Endometrial microvascular endothelial cells (primary cell): ENCODE measurements around the gene SREBF2. TPM values are rescaled to one million over a fixed set of nuclear protein-coding genes. Genes with fewer than 3 reads are reported as not detected.
"Not testable (repeated sequence)": the region's sequence is repeated elsewhere in the genome, so short reads cannot be mapped to it uniquely, and the experiment has no call there.

Source experiments
- in situ Hi-C: cut with HindIII; loops from 2 replicates; pipeline ENCODE4 v1.10.0; 2017; ENCODE audit warnings: low sequenced_read_pairs, low pct_unique_long_range_greater_than_20kb; ENCODE audit errors: inconsistent ontology term
- total RNA-seq: library from RNA; depleted of rRNA; stranded (reverse); fragments of >200 nt; gene quantifications from one replicate; pipeline ENCODE4 v1.2.3, GENCODE V29; 2015; ENCODE audit errors: inconsistent ontology term

Gene SREBF2
- total RNA-seq, 1 donor from 2014 or later: 31.7 TPM

DNA sequence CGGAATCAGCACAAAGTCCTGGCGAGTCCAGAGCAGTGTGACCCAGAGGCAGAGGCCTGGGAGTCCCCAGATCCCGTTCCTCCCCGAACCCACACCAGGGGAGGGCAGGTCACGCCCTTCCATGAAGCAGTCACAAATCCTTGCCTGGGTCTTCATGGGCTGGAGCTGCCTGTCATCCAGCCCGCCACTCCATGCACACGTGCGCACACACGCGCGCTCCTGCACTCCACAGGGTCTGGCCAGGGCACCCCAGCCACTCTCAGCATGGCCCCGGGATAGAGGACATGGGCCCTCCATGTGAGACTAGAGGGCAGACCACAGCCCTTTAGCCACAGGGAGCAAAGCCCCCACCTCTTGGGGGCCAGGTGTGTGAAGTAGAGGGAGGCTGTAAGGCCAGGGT, 99.4 kb downstream of the SREBF2 start:
- in situ Hi-C loops: no loop called here

GRCh38 chr22:41933411-41934177, 100.7 kb downstream of the SREBF2 start:
- in situ Hi-C loops: no loop called here

- in situ Hi-C loops: no loop called here
Observed at GRCh38 chr22:41934284-41935014, 101.5 kb downstream of the SREBF2 start.

GRCh38 chr22:41935015-41935351, 102.1 kb downstream of the SREBF2 start:
- in situ Hi-C loops: no loop called here

GRCh38 chr22:41935509-41935908, 102.6 kb downstream of the SREBF2 start:
- in situ Hi-C loops: no loop called here

GRCh38 chr22:41936894-41937169, 103.9 kb downstream of the SREBF2 start:
- in situ Hi-C loops: no loop called here

DNA sequence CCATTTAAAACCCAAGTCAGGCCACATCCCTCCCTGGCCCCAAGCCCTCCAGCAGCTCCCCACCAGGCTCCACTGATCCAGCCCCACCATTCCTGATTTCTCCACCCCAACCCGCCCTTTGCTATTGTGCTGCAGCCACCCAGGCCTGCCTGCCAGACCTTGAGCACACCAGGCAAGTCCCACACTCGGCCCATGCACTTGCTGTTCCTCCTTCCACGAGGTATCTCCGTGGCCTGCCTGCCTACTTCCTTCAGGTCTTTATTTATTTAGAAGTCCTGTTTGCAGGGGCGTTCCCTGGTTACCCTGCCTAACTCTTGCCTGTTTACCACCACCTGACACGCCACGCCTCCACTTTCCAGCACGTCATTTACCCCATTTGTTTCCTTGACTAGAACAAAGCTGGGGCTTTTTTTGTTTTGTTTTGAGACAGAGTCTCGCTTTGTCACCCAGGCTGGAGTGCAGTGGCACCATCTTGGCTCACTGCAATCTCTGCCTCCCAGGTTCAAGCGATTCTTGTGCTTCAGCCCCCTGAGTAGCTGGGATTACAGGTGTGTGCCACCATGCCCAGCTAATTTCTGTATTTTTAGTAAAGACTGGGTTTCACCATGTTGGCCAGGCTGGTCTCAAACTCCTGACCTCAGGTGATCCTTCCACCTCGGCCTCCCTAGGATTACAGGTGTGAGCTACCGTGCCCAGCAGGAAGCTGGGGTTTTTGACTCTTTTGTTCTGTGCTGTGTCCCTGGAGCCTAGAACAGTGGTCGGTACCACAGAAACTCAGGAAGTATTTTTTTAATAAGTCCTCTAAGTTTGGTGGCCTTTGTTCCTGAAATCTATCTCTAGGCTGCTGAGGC, 107.3 kb downstream of the SREBF2 start:
- in situ Hi-C loops: no loop called here

GRCh38 chr22:41940832-41941765, 108.2 kb downstream of the SREBF2 start:
- in situ Hi-C loops: no loop called here

GRCh38 chr22:41943661-41944209, 110.8 kb downstream of the SREBF2 start:
- in situ Hi-C loops: no loop called here

GRCh38 chr22:41946629-41947423, 113.9 kb downstream of the SREBF2 start, which contains the start of gene CENPM:
CENPM (minus strand) TSS chr22:41947152; CDS start chr22:41947076, 76 bp downstream.
- in situ Hi-C loops: no loop called here

GRCh38 chr22:41947424-41948080, 114.6 kb downstream of the SREBF2 start:
- in situ Hi-C loops: no loop called here

- in situ Hi-C loops: no loop called here
Observed at GRCh38 chr22:41948142-41948541, 115.2 kb downstream of the SREBF2 start.

DNA sequence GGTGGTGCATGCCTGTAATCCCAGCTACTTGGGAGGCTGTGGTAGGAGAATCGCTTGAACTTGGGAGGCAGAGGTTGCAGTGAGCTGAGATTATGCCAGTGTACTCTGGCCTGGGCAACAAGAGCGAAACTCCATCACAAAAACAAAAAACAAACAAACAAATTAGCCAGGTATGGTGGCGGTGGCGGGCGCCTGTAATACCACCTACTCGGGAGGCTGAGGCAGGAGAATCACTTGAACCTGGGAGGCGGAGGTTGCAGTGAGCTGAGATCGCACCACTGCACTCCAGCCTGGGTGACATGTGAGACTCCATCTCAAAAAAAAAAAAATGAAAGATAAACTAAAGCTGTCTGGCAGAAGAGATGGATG, 116.0 kb downstream of the SREBF2 start:
- in situ Hi-C loops: not testable (repeated sequence)

DNA sequence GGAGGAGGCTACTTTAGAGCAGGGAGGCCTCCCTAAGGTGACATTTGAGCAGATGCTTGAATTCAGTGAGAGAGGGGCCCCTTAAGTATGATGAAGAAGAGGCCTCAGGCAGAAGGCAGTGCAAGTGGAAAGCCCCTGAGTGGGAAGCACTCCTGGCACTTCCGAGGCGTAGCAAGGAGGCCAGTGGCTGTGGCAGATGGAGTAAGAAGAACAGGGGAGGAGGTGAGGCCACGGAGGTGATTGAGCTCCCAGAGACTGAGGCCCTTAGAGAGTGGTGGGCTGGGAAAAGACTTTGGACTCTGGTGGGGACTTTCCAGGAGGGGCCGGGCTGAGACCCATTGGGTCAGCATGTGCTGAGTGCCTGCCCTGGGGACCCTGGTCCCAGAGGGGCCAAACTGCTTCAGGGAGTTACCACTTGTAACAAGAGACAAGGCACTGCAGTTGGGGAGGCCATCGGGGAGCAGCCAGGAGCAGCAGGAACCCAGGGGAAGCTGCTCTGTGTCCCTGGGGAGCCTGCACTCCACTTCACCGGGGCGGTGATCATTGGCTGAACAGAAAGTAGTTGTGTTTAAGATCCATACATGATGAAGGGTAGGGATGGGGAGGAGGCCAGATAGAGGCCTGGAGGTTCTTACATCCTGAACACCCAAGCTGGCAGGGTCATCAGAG, 116.5 kb downstream of the SREBF2 start:
- in situ Hi-C loops: no loop called here

DNA sequence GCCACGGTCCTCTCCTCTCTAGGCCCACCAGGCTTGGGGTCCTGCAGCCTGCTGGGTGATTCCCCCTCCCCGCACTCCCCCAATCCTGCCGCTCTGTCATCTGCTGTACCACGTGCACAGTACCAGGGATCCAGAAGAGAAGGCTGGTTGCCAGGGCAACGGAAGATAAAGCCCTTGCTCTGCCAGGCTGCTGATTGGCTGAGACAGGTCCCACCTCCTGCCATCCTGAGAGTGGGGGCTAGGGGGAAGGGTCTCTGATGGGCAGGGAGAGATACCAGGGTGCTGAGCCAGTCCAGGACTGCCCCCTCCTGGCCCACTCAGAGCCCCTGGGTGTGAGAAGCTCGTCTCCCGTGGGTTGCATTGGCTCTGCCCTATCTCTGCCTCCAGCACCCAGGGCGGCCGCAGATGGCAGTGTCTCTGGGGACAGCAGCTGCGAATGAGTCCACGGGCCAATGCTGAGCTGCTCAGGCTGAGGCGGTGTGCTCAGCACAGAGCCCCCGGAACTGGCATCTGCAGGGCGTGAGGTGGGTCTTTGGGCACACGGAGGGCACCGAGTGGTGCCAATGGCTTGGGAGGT, 119.1 kb downstream of the SREBF2 start, which contains the start of gene SMIM45:
SMIM45 (plus strand) TSS at position 253 of the 577 bp plus-strand sequence.
- in situ Hi-C loops: no loop called here

DNA sequence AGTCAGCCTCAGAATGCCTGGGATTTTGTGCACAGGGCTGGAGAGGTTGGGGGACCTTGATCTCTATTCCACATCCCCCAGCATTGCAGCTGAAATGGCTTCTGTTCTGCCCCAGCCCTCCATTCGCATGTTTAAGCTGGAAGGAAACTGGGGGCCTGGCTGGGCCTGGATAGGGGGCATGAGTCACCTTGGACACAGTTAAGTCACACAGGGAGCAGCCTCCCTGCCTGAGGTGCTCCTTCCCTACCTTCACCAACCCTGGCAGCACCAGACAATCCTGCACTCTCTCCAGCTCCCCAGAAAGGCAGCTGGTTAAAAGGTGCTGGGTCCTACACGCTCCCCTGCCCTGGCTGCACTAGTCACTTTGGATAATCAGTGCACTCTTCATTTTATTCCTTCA, 119.8 kb downstream of the SREBF2 start:
- in situ Hi-C loops: no loop called here
